SH-SY5Y (cell line): ENCODE results near the gene KNSTRN.

Source experiments
- GATA2 ChIP-seq: IDR thresholded peaks from 2 replicates; pipeline ENCODE4 v1.6.1; 2011; ENCODE audit warnings: mild to moderate bottlenecking, low read depth, low read length
- GATA3 ChIP-seq: IDR thresholded peaks from 2 replicates; pipeline ENCODE4 v1.6.1; 2011; ENCODE audit warnings: low read depth, mild to moderate bottlenecking, low read length, moderate library complexity

DNA sequence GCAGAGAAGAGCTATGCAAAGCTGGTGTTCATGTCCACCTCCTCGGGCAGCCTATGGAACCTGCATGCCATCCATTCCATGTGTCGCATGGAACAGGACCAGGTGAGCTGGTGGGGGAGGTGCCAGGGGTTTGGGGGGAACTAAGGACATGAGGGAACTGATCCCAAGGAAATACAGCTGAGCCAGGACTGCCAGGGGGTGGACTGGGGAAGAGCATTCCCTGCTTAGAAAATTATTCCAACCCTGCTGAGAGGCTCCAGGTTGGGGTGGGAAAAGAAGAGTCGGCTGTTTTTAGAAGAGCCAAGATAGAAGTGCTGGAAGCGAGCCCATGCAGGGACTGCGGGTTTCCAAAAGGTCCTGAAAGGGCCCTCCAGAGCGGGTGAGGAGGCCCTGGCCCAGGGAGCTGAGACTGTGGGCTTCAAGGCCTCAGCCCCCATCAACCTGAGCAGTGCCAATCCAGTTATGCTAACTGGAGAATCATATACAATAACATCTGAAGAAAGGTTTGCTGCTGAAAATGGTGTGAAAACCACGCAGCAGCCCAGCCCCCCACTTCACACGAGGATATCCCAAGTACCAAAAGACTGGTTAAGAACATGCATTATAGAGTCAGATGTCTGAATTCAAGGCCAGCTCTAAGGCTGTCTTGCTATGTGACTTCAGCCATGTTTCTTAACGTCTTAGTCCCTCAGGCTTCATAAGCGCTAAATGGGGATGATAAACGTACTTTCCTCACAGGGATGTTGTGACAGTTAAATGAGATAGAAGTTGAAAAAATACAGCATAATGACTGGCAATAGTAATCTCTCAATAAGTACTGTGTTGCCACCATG is 16.7 kb upstream of the KNSTRN start:
- TF ChIP-seq GATA2 (no peak), GATA3 (no peak)
